ENCODE results near the gene PLEKHH1.

PLEKHH1 gene

GRCh38 chr14:67532998-67533753 lies at the start of gene PLEKHH1 (continued):
- TF ChIP-seq ZNF488 (tag by site-specific recombination; IDR thresholded peaks at IDR 0.05), result no peak
- no peak for TF ChIP-seq ZNF645 (tag by site-specific recombination; IDR thresholded peaks at IDR 0.05)

- ChIA-PET POLR2A (no interaction called here), CTCF (no interaction called here)
- no peak overlapping the region for H3K27ac ChIP-seq (ENCODE audit: extremely low read depth, low read depth, low read length)
- TF ChIP-seq ZNF785 (tag by site-specific recombination; IDR thresholded peaks at IDR 0.05), result no peak
- no peak for TF ChIP-seq ZNF529 (tag by site-specific recombination; IDR thresholded peaks at IDR 0.05; ENCODE audit: insufficient replicate concordance)
- no peak for TF ChIP-seq HOXC10 (CRISPR knock-in tag; IDR thresholded peaks at IDR 0.05)
- H3K36me3 ChIP-seq (ENCODE audit: control insufficient read depth in 2 of 2, insufficient read depth in 1 of 2, low read length in 2 of 2), result peaks cover 0 to 4% of the 10 kb centered on the region in 2 experiments; a peak in 1 of 3 replicates
- H3K9me3 ChIP-seq (ENCODE audit: control insufficient read depth, insufficient read depth, low read depth, low read length), result no peaks in the 10 kb centered on the region
- H3K4me3 ChIP-seq (ENCODE audit: low read depth, low read length), result no peak overlapping the region
- H3K4me1 ChIP-seq (ENCODE audit: control insufficient read depth, insufficient read depth, low read length), result no peaks in the 10 kb centered on the region
Measured at GRCh38 chr14:67483579-67484285, 49.4 kb upstream of the PLEKHH1 start.

GRCh38 chr14:67485501-67486095 lies 47.5 kb upstream of the PLEKHH1 start:
- ChIA-PET POLR2A (no interaction called here), CTCF (interaction anchor here (0.6 to 0.8 kb wide), 2 partner anchors 25 to 44 kb away, joined by 3 to 4 read pairs; no protein-coding TSS in a partner anchor)
- Histone ChIP-seq H3K4me1 (ENCODE audit: control insufficient read depth, insufficient read depth, low read length) (no peaks in the 10 kb centered on the region), H3K27ac (ENCODE audit: extremely low read depth, low read depth, low read length) (no peak overlapping the region), H3K9me3 (ENCODE audit: control insufficient read depth, insufficient read depth, low read depth, low read length) (no peaks in the 10 kb centered on the region), H3K36me3 (ENCODE audit: control insufficient read depth in 2 of 2, insufficient read depth in 1 of 2, low read length in 2 of 2) (peaks cover 0 to 4% of the 10 kb centered on the region in 2 experiments; a peak in 1 of 3 replicates), H3K4me3 (ENCODE audit: low read depth, low read length) (no peak overlapping the region)
- no peak for TF ChIP-seq PRDM10 (tag by site-specific recombination; IDR thresholded peaks at IDR 0.05)
- no peak for TF ChIP-seq SP7 (tag by site-specific recombination; IDR thresholded peaks at IDR 0.05)
- no peak for TF ChIP-seq ZNF394 (tag by site-specific recombination; IDR thresholded peaks at IDR 0.05; ENCODE audit: borderline replicate concordance)
- TF ChIP-seq BCL11A (tag by site-specific recombination; IDR thresholded peaks at IDR 0.05; ENCODE audit: low read depth), result no peak
- TF ChIP-seq ZNF785 (tag by site-specific recombination; IDR thresholded peaks at IDR 0.05), result no peak
- no peak for TF ChIP-seq ZFHX2 (tag by site-specific recombination; conservative IDR thresholded peaks at IDR 0.05)
- no peak for TF ChIP-seq ZNF555 (tag by site-specific recombination; conservative IDR thresholded peaks at IDR 0.05)
- no peak for TF ChIP-seq ZBTB8A (tag by site-specific recombination; IDR thresholded peaks at IDR 0.05)
- TF ChIP-seq ZNF140 (tag by site-specific recombination; IDR thresholded peaks at IDR 0.05), result no peak
- no peak for TF ChIP-seq ZNF585B (tag by site-specific recombination; IDR thresholded peaks at IDR 0.05)
- no peak for TF ChIP-seq ZNF544 (tag by site-specific recombination; IDR thresholded peaks at IDR 0.05)
- TF ChIP-seq ZEB2 (tag by site-specific recombination; IDR thresholded peaks at IDR 0.05), result no peak
- no peak for TF ChIP-seq ZSCAN18 (tag by site-specific recombination; IDR thresholded peaks at IDR 0.05)
- no peak for TF ChIP-seq ZNF223 (tag by site-specific recombination; IDR thresholded peaks at IDR 0.05)
- TF ChIP-seq ZNF639 (tag by site-specific recombination; IDR thresholded peaks at IDR 0.05), result no peak
